Measurements from ENCODE around the gene LGALS3BP.
A peak's percentile ranks its signal among the peaks of the same experiment; 100 is the strongest.
"Not testable (repeated sequence)": the region's sequence is repeated elsewhere in the genome, so short reads cannot be mapped to it uniquely, and the experiment has no call there.

The LGALS3BP gene

DNA sequence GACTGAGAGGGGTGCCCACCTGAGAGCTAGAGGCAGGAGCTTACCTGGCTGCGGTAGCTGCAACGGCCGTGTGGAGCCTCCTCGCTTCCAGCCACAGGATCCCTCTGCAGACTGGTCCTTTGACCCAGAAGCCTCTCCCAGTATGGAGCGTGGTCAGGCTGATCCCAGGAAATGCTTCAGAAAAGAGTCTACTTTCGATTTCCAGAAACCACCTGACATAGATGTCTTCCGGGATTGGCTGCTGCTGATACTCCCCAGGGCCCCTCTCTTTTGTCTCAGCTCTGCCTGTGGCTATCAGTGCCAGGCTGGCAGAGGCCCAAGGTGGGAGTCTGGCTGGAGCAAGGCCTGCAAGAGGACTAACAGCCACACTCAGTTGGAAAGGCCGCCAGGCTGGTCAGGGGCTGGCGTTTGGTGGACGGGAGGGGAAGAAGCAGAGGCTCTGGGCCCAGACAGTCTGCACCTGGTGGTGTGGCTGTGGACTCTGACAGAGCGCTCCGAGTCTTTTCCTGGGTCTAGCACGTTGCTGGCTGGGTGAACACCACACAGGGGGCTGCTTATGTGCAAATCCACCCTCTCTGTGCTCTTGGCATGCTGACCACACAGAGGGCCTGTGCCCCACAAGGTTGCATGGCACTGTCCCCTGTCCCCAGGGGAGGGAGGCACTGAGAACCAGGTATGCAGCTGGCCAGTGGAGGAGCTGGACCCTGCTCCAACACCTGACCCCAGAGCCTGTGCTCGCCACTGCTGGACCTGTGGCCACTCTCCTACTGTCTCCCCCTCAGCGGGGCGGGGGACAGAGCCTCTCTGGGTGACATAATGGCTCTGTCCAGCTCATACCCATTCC, at the start of gene LGALS3BP:
Gene LGALS3BP (minus strand): TSS at position 144 of the 844 bp plus-strand sequence. CDS start 2,732 bp downstream, outside the sequence.
- peak; percentile 33 for DNase-seq

- DNase-seq: no peak
Observed at GRCh38 chr17:79028496-79029326, 49.0 kb upstream of the LGALS3BP start.

DNA sequence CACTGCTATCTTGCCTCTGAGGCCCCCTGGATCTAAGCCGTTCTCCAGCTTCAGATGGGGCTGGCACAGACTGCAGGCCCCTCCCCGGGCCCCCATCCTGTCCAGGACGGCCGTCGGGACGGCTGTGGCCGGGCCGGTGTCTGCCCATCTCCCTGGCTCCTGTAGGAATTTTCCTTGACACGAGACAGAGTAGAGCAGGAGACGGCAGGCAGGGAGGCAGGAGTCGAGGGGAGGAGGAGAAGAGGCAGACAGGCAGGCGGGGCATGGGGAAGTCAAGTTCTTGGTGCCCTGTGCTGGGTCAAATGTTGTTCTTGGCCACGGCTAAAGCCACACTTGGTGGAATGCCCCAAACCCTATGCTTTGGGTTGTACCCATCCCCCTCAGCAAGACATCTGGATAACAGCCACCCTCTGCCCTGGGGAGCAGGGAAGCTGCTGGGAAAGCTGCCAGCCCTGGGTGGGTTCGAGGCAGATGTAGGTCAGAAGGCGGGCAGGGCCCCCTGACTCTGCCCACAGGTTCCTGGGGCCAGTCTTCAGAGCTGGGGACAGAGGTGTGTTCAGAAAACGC, 48.3 kb upstream of the LGALS3BP start:
- no peak for DNase-seq

GRCh38 chr17:79027274-79027924, 47.7 kb upstream of the LGALS3BP start:
- DNase-seq: no peak

GRCh38 chr17:79026376-79027273, 46.9 kb upstream of the LGALS3BP start:
- DNase-seq: no peak

GRCh38 chr17:79024901-79025737, 45.4 kb upstream of the LGALS3BP start:
- no peak for DNase-seq

GRCh38 chr17:79023886-79024771, 44.4 kb upstream of the LGALS3BP start, which contains the start of gene C1QTNF1:
TSS of gene C1QTNF1 (plus strand) at chr17:79024169. CDS start at chr17:79043969, 19,800 bp downstream.
- peak; percentile 41 for DNase-seq

GRCh38 chr17:79023180-79023705, 43.5 kb upstream of the LGALS3BP start:
- DNase-seq: no peak

- no peak for DNase-seq
Observed at GRCh38 chr17:79022507-79022991, 42.8 kb upstream of the LGALS3BP start.

DNA sequence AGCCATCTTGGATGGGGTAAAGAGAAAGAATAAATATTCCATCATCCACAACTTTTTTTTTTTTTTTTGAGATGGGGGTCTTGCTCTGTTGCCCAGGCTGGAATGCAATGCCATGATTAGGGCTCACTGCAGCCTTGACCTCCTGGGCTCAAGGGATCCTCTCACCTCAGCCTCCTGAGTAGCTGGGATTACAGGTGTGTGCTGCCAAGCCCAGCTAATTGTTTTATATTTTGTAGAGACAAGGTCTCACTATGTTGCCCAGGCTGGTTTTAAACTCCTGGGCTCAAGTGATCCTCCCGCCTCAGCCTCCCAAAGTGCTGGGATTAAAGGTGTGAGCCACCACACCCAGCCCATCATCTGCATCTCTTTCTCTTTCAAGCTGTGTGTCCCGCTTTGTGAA, 42.2 kb upstream of the LGALS3BP start:
- DNase-seq: not testable (repeated sequence)

DNA sequence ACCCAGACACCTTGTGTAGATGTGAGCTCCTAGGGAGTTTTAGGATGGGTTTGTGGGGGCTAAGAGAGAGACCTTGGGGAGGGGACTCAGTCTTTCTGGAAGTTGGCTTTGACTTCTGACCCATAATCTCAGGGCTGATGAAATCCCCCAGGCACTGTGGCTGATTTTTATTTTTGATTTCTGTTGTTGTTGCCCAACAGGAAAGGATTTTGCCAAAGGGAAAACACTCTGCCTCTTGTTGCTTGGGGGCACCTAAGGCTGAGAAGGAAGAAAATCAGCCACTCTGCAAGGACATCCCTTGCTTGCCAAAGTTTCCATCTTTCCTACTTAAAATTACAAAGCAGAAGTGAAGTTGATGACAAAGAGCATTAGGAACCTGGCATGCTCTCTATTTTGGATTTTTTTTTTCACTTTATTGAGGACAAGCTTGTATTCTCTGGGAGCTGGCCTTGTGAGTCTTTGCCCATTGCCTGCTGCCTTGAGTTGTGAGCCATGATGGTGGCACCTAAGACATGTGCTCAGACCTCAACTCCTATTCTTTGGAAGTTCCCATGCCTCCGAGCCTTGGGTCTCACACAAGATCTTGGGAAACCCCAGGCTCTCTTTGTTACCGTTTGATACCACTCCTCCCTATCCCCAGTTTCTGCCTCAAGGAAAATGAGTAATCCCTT, 41.0 kb upstream of the LGALS3BP start:
- no peak for DNase-seq

- peak; percentile 42 for DNase-seq
Observed at GRCh38 chr17:79019632-79020584, 40.2 kb upstream of the LGALS3BP start.

GRCh38 chr17:79019261-79019631, 39.5 kb upstream of the LGALS3BP start:
- no peak for DNase-seq

DNA sequence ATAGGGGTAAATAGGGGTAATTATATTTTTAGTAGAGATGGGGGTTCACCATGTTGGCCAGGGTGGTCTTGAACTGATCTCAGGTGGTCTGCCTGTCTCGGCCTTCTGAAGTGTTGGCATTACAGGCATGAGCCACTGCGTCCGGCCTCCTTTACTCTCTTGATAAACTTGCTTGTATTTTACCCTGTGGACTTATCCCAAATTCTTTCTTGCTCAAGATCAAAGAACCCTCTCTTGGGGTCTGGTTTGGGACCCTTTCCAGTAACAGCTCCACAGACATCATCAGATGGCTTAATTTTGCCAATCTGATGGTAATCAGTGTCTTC, 38.6 kb upstream of the LGALS3BP start:
- no peak for DNase-seq

- DNase-seq: no peak
Observed at GRCh38 chr17:79017546-79018369, 38.0 kb upstream of the LGALS3BP start.

GRCh38 chr17:79014158-79014758, 34.5 kb upstream of the LGALS3BP start:
- no peak for DNase-seq

All from activated T-cell treated with anti-CD3 and anti-CD28 coated beads, Interleukin-2, amount 50 U/mL, for 1 hour (primary cell).